OCI-LY1 (cell line): Measurements from ENCODE around the gene C3orf18.

Source experiments
- EZH2 ChIP-seq: fragments of 200-600 bp; sonication (generic), shearing (Covaris generic); IDR thresholded peaks from 2 replicates; pipeline ENCODE4 v1.8.0; 2017; ENCODE audit warnings: borderline replicate concordance, mixed run types, mild to moderate bottlenecking, antibody characterized with exemption, low read length, moderate library complexity, mixed read lengths
- TF ChIP-seq, protein P1 (sequence below): fragments of 200-600 bp; sonication (generic), shearing (Covaris generic); IDR thresholded peaks from 2 replicates; pipeline ENCODE4 v1.5.1; 2017; ENCODE audit warnings: mild to moderate bottlenecking, antibody characterized with exemption, low read length, moderate library complexity, mixed read lengths

DNA sequence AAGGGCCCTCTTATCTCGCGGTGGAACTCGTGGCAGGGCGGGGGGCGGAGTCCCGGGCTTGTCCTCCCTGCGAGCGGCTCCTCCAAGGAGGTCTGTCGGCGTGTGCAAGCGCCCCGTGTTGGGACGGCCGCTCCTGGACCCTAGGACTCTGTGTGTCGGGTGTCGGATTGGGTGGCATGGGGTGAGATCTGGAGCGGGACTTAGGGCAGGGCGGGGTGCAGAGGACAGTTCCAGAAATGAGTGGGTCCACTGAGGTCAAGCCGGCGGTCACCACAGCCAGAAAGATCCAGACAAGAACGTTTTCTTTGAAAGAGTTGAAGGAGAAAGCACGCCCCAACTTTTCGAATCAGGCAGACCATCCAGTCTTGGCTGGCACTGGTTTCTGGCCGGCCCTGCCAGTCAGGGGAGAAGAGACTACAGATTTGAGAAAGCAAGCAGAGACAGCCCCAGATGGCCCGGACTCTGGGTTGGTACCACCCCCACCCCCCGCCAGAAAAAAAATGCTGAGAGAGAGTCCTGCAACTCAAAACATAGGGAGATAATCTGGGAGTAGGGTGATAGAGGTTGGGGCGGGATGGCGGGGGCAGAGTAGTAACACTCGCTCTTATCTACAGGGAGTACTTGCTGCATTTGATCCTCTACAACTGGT, 44.8 kb upstream of the C3orf18 start:
- TF ChIP-seq, protein P1, sequence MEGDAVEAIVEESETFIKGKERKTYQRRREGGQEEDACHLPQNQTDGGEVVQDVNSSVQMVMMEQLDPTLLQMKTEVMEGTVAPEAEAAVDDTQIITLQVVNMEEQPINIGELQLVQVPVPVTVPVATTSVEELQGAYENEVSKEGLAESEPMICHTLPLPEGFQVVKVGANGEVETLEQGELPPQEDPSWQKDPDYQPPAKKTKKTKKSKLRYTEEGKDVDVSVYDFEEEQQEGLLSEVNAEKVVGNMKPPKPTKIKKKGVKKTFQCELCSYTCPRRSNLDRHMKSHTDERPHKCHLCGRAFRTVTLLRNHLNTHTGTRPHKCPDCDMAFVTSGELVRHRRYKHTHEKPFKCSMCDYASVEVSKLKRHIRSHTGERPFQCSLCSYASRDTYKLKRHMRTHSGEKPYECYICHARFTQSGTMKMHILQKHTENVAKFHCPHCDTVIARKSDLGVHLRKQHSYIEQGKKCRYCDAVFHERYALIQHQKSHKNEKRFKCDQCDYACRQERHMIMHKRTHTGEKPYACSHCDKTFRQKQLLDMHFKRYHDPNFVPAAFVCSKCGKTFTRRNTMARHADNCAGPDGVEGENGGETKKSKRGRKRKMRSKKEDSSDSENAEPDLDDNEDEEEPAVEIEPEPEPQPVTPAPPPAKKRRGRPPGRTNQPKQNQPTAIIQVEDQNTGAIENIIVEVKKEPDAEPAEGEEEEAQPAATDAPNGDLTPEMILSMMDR = no peak
- no peak for TF ChIP-seq EZH2
